Stimulated activated CD8-positive, alpha-beta memory T cell treated with anti-CD3 and anti-CD28 coated beads, Interleukin-12 subunit alpha, Interleukin-12 subunit beta, amount 100 ng/mL, for 4 hours (primary cell): ENCODE data around the gene CPE.
"Not testable (repeated sequence)": the region's sequence is repeated elsewhere in the genome, so short reads cannot be mapped to it uniquely, and the experiment has no call there.

Experiments used
- DNase-seq: peaks from one replicate; pipeline ENCODE4 v3.0.0-alpha.2; 2020; ENCODE audit warnings: low read depth

The CPE gene

DNA sequence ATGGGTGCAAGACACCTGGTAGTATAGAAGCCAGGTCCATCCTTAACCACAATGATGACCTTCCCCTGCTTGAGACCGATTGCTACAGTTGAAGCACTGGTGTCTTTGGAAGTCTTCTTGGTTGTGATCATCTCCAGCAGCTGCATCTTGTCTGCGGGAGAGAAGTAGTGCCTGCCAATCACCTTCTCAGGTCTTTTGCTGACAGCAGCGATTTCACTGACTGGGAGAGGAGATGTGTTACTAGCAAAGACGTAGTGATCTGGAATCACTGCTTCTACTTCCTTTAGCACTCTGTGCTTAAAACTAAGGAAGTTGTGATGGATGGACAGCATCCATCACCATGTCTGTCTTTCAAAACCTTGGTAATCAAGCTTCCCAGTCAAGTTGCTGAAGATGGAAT, 25.9 kb downstream of the CPE start:
- no peak for DNase-seq

DNA sequence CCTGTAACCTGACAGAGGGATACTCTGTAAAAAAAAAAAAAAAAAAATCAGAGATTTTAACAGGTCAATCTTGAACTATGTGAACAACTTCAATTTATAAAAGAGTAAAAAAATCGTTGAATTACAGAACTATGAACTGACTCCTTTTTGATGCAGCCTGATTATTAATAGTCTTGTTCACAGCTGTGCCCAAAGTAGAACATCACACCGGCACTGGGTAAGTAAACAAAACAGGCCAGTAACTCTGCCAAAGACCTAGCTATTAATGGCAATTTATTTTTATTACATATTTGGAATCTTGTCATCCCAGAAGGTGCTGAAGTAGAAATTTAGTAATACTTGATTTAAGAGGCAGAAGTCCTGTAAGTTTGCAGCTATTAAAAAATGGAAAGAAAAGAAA, 31.4 kb downstream of the CPE start:
- DNase-seq, result no peak

DNA sequence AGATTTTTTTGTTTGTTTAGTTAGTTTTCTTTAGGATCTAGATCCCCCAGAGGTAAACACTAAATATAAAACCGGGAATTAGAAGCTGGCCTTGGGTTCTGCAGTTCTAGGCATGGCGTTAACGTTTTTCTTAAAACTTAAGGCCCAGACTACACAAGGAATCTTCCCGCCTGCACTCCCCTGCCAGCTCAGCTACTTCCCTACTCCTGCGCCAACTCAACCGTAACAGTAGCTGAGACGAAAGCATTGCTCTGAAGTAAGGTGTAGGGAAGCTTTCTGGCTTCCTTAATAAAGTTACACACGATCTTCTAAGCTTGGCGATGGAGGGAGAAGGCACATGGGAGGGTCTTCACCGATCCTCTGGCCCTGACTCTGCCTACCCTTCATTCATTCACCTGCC, 37.1 kb downstream of the CPE start:
- DNase-seq, result no peak

DNA sequence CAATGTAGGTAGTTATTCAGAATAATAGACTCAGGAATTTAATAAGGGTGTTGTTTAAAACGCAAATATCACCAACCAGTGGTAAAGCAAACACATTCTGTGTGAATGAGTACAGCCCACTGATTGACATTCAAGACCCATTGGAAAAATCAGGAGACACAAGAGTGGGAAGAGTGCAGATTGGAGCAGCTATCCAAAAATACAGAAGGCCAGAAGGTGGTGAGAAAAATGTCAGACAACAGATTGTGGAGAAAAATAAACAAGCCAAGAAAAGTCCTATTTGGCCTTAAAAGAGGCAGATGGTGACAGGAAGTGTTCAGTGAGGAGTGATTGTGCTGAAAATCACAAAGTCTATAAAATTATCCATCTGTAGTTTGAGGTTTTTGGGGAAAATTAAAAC, 39.3 kb downstream of the CPE start:
- no peak for DNase-seq

GRCh38 chr4:165425629-165426028, 46.8 kb downstream of the CPE start:
- DNase-seq, result no peak

- no peak for DNase-seq
Measured at GRCh38 chr4:165426331-165426730, 47.5 kb downstream of the CPE start.

- DNase-seq, result no peak
Measured at GRCh38 chr4:165426823-165427222, 48.0 kb downstream of the CPE start.

GRCh38 chr4:165428957-165429356, 50.1 kb downstream of the CPE start:
- DNase-seq, result no peak

- no peak for DNase-seq
Measured at GRCh38 chr4:165433529-165433928, 54.7 kb downstream of the CPE start.

DNA sequence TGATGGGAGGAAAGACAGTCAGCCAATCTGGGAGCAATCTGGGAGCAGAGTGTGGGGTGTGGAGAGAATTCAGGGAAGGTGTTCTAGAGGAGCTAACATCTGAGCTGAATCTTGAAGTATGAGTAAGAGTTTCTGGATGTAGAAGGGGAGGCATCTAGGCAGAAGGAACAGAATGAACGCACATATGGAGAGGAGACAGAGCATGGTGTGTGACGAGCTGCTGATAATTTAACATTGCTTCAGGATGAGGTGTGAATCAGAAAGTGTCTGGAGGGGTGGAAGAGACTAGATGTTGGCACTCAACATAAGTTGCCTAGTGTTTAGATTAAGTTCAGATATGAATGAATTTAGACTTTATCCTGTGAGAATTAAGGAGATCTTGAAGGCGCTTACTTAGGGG, 58.9 kb downstream of the CPE start:
- DNase-seq, result no peak

DNA sequence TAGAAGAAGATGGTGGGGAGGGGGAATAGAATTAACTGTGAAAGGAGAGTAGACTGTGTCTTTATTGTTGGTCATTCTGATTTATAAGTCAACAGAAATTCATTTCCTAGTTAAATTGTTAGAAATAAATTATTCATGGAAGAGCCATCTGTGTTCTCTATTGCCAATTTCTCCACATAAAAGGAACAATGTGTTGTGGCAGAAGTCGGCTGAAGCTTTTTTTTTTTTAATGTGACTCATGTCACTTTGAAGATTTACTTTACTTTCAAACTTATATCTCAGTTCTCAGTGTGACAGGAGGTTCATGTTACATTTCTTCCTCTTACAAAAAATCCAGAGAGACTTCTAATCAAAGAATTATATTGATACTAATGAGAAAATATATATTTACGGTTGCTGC, 60.5 kb downstream of the CPE start:
- DNase-seq, result no peak

GRCh38 chr4:165439981-165440380, 61.2 kb downstream of the CPE start:
- DNase-seq, result no peak

GRCh38 chr4:165440415-165441158, 61.8 kb downstream of the CPE start:
- no peak for DNase-seq

- no peak for DNase-seq
Measured at GRCh38 chr4:165443276-165443675, 64.5 kb downstream of the CPE start.

DNA sequence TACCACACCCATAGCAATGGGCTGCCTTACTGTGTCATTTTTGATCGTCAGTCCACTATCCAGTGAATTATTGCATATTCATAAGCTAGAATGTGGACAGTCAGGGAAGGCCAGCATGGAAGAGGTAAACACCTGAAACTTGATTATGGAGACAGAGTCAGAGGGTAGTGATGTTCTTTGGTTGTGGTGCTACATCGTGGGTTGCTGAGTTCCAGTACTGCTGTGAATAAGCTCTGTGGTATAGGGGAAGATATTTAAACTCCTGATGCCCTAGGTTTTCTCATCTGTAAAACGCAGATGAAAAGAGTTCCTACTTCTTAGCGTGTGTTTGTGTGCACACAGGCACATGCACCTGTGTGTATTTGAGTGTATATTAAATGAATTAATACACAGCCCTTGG, 69.9 kb downstream of the CPE start:
- no peak for DNase-seq

GRCh38 chr4:165449333-165449732, 70.5 kb downstream of the CPE start:
- DNase-seq, result no peak

- DNase-seq, result no peak
Measured at GRCh38 chr4:165450871-165451270, 72.1 kb downstream of the CPE start.

DNA sequence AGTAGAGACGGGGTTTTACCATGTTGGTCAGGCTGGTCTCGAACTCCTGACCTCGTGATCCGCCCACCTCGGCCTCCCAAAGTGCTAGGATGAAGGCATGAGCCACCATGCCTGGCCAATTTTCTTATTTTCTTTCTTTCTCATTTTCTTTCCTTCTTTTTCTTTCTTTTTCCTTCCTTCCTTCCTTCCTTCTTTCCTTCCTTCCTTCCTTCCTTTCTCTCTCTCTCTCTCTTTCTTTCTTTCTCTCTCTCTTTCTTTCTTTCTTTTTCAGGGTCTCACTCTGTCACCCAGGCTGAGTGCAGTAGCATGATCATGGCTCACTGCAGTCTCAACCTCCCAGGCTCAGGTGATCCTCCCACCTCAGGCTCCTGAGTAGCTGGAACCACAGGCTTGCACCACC, 74.3 kb downstream of the CPE start:
- not testable (repeated sequence) for DNase-seq

DNA sequence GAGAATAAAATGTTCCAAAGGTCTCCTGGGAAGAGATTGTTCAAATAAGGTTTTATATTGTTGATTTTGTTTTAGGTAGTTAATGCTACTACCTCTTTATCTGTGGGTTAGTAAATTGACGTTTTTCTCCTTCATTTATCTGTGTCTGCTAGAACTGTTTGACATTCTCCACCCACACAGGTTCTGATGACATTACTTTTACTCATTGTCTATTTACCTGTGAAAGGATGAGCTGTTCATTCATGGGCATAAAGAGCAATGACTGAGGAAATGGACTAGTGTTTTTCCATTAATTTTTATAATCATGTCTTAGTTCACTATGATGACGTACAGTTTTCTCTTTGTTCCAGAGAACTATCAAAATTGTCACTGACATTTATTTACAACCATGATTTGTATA, 75.6 kb downstream of the CPE start:
- no peak for DNase-seq

DNA sequence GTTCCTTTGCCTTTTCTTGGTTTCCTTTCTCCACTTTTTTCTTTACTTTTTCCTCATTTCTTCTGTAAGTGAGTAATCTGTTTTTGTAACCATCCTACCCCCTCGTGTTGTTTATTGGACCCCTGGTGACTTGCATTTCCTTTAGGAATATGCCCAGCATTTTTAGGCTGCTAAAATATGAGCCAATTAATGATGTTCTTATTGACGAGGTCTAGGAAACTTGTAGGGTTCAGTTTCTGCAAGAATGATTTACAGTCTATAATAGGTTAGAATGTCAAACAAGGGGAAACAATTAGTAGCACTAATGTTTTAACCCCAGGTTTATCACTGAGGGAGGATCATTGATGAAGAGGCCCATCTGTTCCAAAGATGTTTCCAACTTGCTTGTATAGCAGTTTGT, 79.0 kb downstream of the CPE start:
- no peak for DNase-seq

DNA sequence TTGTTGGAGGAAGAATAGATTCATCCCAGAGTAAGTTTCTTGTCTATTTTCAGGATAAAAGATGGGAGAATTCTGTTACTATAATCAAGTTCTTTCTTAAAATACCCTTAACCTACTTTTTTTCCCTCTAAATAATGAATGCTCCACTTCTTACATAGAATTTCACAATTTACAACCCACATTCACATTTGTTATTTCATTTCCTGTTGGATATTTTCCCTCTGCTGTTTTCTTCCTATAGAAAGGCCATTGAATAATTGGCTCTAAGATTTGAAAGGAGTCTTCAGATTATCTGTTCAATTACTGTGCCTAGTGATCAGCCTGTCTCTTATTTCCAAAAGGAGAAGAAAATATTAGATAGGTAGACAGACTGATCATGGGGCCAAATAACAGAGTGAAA, 79.7 kb downstream of the CPE start:
- no peak for DNase-seq

- DNase-seq, result no peak
Measured at GRCh38 chr4:165461159-165461821, 82.5 kb downstream of the CPE start.

GRCh38 chr4:165462009-165462408, 83.2 kb downstream of the CPE start:
- no peak for DNase-seq

DNA sequence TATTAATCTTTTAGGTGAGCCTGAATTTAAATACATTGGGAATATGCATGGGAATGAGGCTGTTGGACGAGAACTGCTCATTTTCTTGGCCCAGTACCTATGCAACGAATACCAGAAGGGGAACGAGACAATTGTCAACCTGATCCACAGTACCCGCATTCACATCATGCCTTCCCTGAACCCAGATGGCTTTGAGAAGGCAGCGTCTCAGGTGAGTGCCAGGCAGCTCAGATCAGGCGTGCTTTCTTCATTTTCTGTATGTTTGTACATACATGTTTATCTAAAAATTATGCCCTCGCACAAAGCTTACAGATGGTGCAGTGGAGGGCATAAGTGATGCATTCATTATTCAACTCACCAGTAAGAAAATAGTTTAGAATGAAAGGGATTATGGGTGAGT, 85.6 kb downstream of the CPE start:
- no peak for DNase-seq
